HEK293 (cell line): ENCODE results near the gene LDLRAD3.

ENCODE experiments used
- SP2 ChIP-seq: fragments of 450-650 bp; formaldehyde crosslinking; IDR thresholded peaks from 2 replicates; pipeline ENCODE4 v1.5.1; 2016; ENCODE audit warnings: missing biosample characterization, missing genetic modification characterization
- ZNF776 ChIP-seq: fragments of 450-650 bp; formaldehyde crosslinking; IDR thresholded peaks from 2 replicates; pipeline ENCODE4 v1.5.0; 2017; ENCODE audit warnings: missing biosample characterization, missing genetic modification characterization, borderline replicate concordance

GRCh38 chr11:35951680-35952079 lies 7.8 kb downstream of the LDLRAD3 start:
- TF ChIP-seq SP2 (tag by site-specific recombination) (no peak), ZNF776 (tag by site-specific recombination) (no peak)
